Fibroblast of peridontal ligament (primary cell): Measurements from ENCODE around the gene PRSS1.
"Not testable (repeated sequence)": the region's sequence is repeated elsewhere in the genome, so short reads cannot be mapped to it uniquely, and the experiment has no call there.

Experiments
- DNase-seq: peaks from one replicate; pipeline ENCODE4 v3.0.0-alpha.2; 2010; ENCODE audit errors: extremely low read depth

The PRSS1 gene

GRCh38 chr7:142746264-142746663 lies 3.0 kb upstream of the PRSS1 start:
- DNase-seq: no peak

- not testable (repeated sequence) for DNase-seq
Observed at GRCh38 chr7:142748410-142748809, 862 bp upstream of the PRSS1 start.

- DNase-seq: no peak
Observed at GRCh38 chr7:142750321-142750938, 1.2 kb downstream of the PRSS1 start.

GRCh38 chr7:142751526-142752175 lies 2.4 kb downstream of the PRSS1 start:
- DNase-seq: not testable (repeated sequence)

- DNase-seq: no peak
Observed at GRCh38 chr7:142752376-142753225, 3.3 kb downstream of the PRSS1 start.

- no peak for DNase-seq
Observed at GRCh38 chr7:142753366-142753765, 4.1 kb downstream of the PRSS1 start.

GRCh38 chr7:142753925-142754491 lies 4.7 kb downstream of the PRSS1 start:
- DNase-seq: not testable (repeated sequence)

- no peak for DNase-seq
Observed at GRCh38 chr7:142754681-142755575, 5.7 kb downstream of the PRSS1 start.

- not testable (repeated sequence) for DNase-seq
Observed at GRCh38 chr7:142758312-142758711, 9.0 kb downstream of the PRSS1 start.

GRCh38 chr7:142759433-142759832 lies 10.2 kb downstream of the PRSS1 start:
- DNase-seq: no peak

GRCh38 chr7:142760071-142760642 lies 10.9 kb downstream of the PRSS1 start:
- DNase-seq: no peak

GRCh38 chr7:142761606-142762005 lies 12.3 kb downstream of the PRSS1 start:
- not testable (repeated sequence) for DNase-seq

GRCh38 chr7:142762104-142762503 lies 12.8 kb downstream of the PRSS1 start:
- DNase-seq: no peak

GRCh38 chr7:142767451-142767850 lies 18.2 kb downstream of the PRSS1 start:
- no peak for DNase-seq

- no peak for DNase-seq
Observed at GRCh38 chr7:142767861-142768260, 18.6 kb downstream of the PRSS1 start.

- DNase-seq: not testable (repeated sequence)
Observed at GRCh38 chr7:142768885-142769284, 19.6 kb downstream of the PRSS1 start.

- DNase-seq: no peak
Observed at GRCh38 chr7:142770661-142771352, 21.5 kb downstream of the PRSS1 start, which contains the start of gene PRSS2. Gene PRSS2, plus strand, starts transcription at chr7:142770970. Its CDS starts 13 bp downstream, at chr7:142770983.

- DNase-seq: no peak
Observed at GRCh38 chr7:142771353-142771723, 22.1 kb downstream of the PRSS1 start.

- no peak for DNase-seq
Observed at GRCh38 chr7:142772051-142772450, 22.8 kb downstream of the PRSS1 start.

GRCh38 chr7:142772673-142773072 lies 23.4 kb downstream of the PRSS1 start:
- DNase-seq: no peak
